B cell (primary cell): ENCODE data around the gene USP34. TPM values are rescaled to one million over a fixed set of nuclear protein-coding genes. Genes with fewer than 3 reads are reported as not detected.

Experiments used
- ATAC-seq: fragments of 200-7000 bp; cut with Tn5 transposase; one replicate; pipeline ENCODE4 v1.10.0; 2021; ENCODE audit warnings: low read depth, mild to moderate bottlenecking, moderate number of reproducible peaks, moderate library complexity
- CTCF ChIA-PET: fragments of 350-600 bp; sonication (Branson Sonifier 250); formaldehyde crosslinking; loops from one replicate; lab custom pipeline; 2021; ENCODE audit warnings: antibody characterized with exemption, inconsistent platforms; lab: Charles Lee
- POLR2A ChIA-PET: fragments of 350-600 bp; sonication (Branson Sonifier 250); formaldehyde crosslinking; loops from one replicate; lab custom pipeline; 2021; ENCODE audit warnings: antibody characterized with exemption; lab: Charles Lee
- DNase-seq: peaks from one replicate; pipeline ENCODE4 v3.0.0; 2013
- H2AFZ ChIP-seq: 2 replicates; pipeline ENCODE4 v1.6.1; 2012; ENCODE audit warnings: mild to moderate bottlenecking, low read depth, low read length; ENCODE audit not compliant: insufficient read depth, poor library complexity, severe bottlenecking
- H3K27ac ChIP-seq, 2 donors: 1 replicate in 1 of 2; 2 replicates in 1 of 2; pipeline ENCODE4 v1.5.1; 2012 to 2013; ENCODE audit warnings: low read length in 2 of 2, mild to moderate bottlenecking in 2 of 2, moderate library complexity in 1 of 2
- H3K27me3 ChIP-seq, 4 experiments: fragments of 200-600 bp in 1 of 4; sonication (generic) in 1 of 4; replicated peaks in 1 of 4; 1 replicate in 2 of 4; 2 replicates in 2 of 4; pipeline versions ENCODE4 v1.6.1 to v1.7.0; 2013 to 2016; ENCODE audit warnings: low read length in 3 of 4, mild to moderate bottlenecking in 2 of 4, mixed read lengths in 1 of 4, moderate library complexity in 1 of 4; ENCODE audit not compliant: insufficient read depth in 4 of 4, control insufficient read depth in 3 of 4; ENCODE audit errors: control extremely low read depth in 1 of 4
- H3K36me3 ChIP-seq, 2 experiments: replicated peaks in 1 of 2; 1 replicate in 1 of 2; 2 replicates in 1 of 2; pipeline versions ENCODE4 v1.6.1 to v1.7.1; 2013; ENCODE audit warnings: low read length in 1 of 2; ENCODE audit not compliant: insufficient read depth in 2 of 2, control insufficient read depth in 1 of 2; ENCODE audit errors: control extremely low read depth in 1 of 2, extremely low read depth in 1 of 2
- H3K4me1 ChIP-seq, 2 donors: fragments of 200-600 bp in 1 of 2; sonication (generic) in 1 of 2; 1 replicate in 1 of 2; 2 replicates in 1 of 2; pipeline versions ENCODE4 v1.5.1 to v1.6.1; 2013 to 2017; ENCODE audit warnings: low read length in 2 of 2; ENCODE audit not compliant: control insufficient read depth in 2 of 2, insufficient read depth in 2 of 2
- H3K4me2 ChIP-seq: replicated peaks from 2 replicates; pipeline ENCODE3; 2012; ENCODE audit warnings: mild to moderate bottlenecking, low read depth, low read length; ENCODE audit not compliant: poor library complexity, severe bottlenecking
- H3K4me3 ChIP-seq, 5 experiments: fragments of 200-600 bp in 1 of 5; sonication (generic) in 1 of 5; 1 replicate in 3 of 5; 2 replicates in 2 of 5; pipeline versions ENCODE4 v1.5.1 to v1.7.0; 2011 to 2016; ENCODE audit warnings: low read length in 4 of 5, mild to moderate bottlenecking in 4 of 5, low read depth in 2 of 5, control low read depth in 1 of 5, moderate library complexity in 1 of 5; ENCODE audit not compliant: insufficient read depth in 1 of 5; ENCODE audit errors: control extremely low read depth in 1 of 5, extremely low read depth in 1 of 5
- H3K79me2 ChIP-seq: fragments of 200-600 bp; sonication (generic); one replicate; pipeline ENCODE4 v1.6.0; 2016; ENCODE audit warnings: low read length; ENCODE audit not compliant: control insufficient read depth, insufficient read depth
- H3K9ac ChIP-seq: fragments of 200-600 bp; sonication (generic); 2 replicates; pipeline ENCODE4 v1.6.1; 2017; ENCODE audit warnings: mild to moderate bottlenecking, low read length, moderate library complexity
- H3K9me3 ChIP-seq, 3 donors: one replicate each; pipeline versions ENCODE4 v1.6.1 to v1.7.1; 2013; ENCODE audit warnings: low read length in 2 of 3; ENCODE audit not compliant: control insufficient read depth in 2 of 3, insufficient read depth in 1 of 3; ENCODE audit errors: control extremely low read depth in 1 of 3
- H4K20me1 ChIP-seq: 2 replicates; pipeline ENCODE4 v1.6.0; 2012; ENCODE audit warnings: mild to moderate bottlenecking, low read length; ENCODE audit not compliant: insufficient read depth, control insufficient read depth, poor library complexity, severe bottlenecking
- H3K27ac Mint-ChIP-seq: one replicate; pipeline ENCODE4 v1.8.0; 2021; ENCODE audit warnings: mixed read lengths
- H3K27me3 Mint-ChIP-seq: one replicate; pipeline ENCODE4 v1.8.0; 2021; ENCODE audit warnings: mixed read lengths
- H3K4me1 Mint-ChIP-seq: one replicate; pipeline ENCODE4 v1.8.0; 2021; ENCODE audit warnings: mixed read lengths
- H3K4me3 Mint-ChIP-seq: one replicate; pipeline ENCODE4 v1.8.0; 2021; ENCODE audit warnings: mixed read lengths
- H3K9me3 Mint-ChIP-seq: one replicate; pipeline ENCODE4 v1.8.0; 2022; ENCODE audit warnings: mixed read lengths; ENCODE audit not compliant: insufficient read depth
- EZH2 ChIP-seq: IDR thresholded peaks from 2 replicates; pipeline ENCODE4 v1.6.1; 2012; ENCODE audit warnings: borderline replicate concordance, low read depth, mild to moderate bottlenecking, moderate library complexity, low read length; ENCODE audit not compliant: insufficient read depth, poor library complexity, severe bottlenecking
- WGBS: methylation state at CpG from one replicate; pipeline ENCODE4 v1.1.5; 2013; ENCODE audit warnings: missing lambda C conversion rate; ENCODE audit not compliant: insufficient coverage; 5-methylcytosine and 5-hydroxymethylcytosine counted together
- intact Hi-C: fragments of 100-400 bp; cut with micrococcal nuclease; formaldehyde crosslinking; loops from one replicate; pipeline ENCODE4 v1.10.0; 2022
- polyA plus RNA-seq: library from polyadenylated mRNA; depleted of rRNA; stranded (reverse); fragments of >200 nt; gene quantifications from 2 replicates; pipeline ENCODE4 v1.2.3, GENCODE V29; 2012
- total RNA-seq, 2 donors: library from RNA; stranded (reverse); fragments of 120-200 nt in 1 of 2; gene quantifications; 1 replicate in 1 of 2; 2 replicates in 1 of 2; pipeline versions ENCODE4 v1.2.3 to v1.2.4, GENCODE V29; 2013 to 2022
- TF ChIP-seq, protein P1 (sequence below): fragments of 200-600 bp; IDR thresholded peaks from one replicate; pipeline ENCODE4 v1.8.0; 2022; ENCODE audit warnings: antibody characterized with exemption, mild to moderate bottlenecking

USP34 gene
- total and polyA plus RNA-seq, 2 donors (not counting 1 experiment from before 2014, with no cell fraction given): 70.3 to 311 TPM

DNA sequence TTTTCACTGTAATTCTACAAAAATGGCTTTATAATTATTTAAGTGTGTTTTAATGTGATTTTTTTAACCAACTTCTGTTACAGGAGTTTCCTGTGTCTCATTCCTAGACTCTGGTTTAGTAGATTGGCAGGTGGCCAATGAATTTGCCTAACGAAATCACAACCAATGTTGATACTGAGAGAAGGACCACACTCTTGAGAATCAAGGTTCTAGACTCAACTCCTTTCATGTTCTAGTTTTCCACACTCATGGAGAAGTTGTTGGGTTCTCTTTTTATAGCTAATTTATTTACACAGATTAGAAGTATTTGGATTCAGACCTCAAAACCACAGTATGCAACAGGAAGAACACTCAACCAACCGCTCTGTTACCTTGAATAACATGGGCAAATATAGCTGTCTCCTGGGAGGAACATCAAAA, 22.6 kb upstream of the USP34 start:
- Histone ChIP-seq H2AFZ (no peak overlapping the region), H3K4me2 (no peak overlapping the region), H3K36me3 (peaks cover 13 to 89% of the 10 kb centered on the region in 2 experiments), H3K79me2 (peaks cover 37% of the 10 kb centered on the region), H3K27ac (peak overlapping the region in 1 of 2 donors; percentile 74), H4K20me1 (peaks cover 5% of the 10 kb centered on the region), H3K4me3 (no peak overlapping the region), H3K27me3 (no peaks in the 10 kb centered on the region), H3K9ac (no peak overlapping the region), H3K9me3 (no peaks in the 10 kb centered on the region), H3K4me1 (peaks cover 5 to 11% of the 10 kb centered on the region in 2 donors)
- intact Hi-C loops: no loop called here
- WGBS: no CpG with 5 or more reads among the region's 2 CpGs
- ChIA-PET CTCF (interaction anchor here (1.1 kb wide), 1 partner anchor 68 kb away, joined by 9 read pairs; no protein-coding TSS in a partner anchor), POLR2A (no interaction called here)
- ATAC-seq (no peak), DNase-seq (peak; percentile 18)
- TF ChIP-seq EZH2: no peak
- TF ChIP-seq, protein P1, sequence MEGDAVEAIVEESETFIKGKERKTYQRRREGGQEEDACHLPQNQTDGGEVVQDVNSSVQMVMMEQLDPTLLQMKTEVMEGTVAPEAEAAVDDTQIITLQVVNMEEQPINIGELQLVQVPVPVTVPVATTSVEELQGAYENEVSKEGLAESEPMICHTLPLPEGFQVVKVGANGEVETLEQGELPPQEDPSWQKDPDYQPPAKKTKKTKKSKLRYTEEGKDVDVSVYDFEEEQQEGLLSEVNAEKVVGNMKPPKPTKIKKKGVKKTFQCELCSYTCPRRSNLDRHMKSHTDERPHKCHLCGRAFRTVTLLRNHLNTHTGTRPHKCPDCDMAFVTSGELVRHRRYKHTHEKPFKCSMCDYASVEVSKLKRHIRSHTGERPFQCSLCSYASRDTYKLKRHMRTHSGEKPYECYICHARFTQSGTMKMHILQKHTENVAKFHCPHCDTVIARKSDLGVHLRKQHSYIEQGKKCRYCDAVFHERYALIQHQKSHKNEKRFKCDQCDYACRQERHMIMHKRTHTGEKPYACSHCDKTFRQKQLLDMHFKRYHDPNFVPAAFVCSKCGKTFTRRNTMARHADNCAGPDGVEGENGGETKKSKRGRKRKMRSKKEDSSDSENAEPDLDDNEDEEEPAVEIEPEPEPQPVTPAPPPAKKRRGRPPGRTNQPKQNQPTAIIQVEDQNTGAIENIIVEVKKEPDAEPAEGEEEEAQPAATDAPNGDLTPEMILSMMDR: no peak
- Mint-ChIP-seq H3K27ac (peak overlapping the region; percentile 43), H3K9me3 (no peaks in the 10 kb centered on the region), H3K4me3 (no peak overlapping the region), H3K27me3 (no peaks in the 10 kb centered on the region), H3K4me1 (peaks cover 14% of the 10 kb centered on the region)

DNA sequence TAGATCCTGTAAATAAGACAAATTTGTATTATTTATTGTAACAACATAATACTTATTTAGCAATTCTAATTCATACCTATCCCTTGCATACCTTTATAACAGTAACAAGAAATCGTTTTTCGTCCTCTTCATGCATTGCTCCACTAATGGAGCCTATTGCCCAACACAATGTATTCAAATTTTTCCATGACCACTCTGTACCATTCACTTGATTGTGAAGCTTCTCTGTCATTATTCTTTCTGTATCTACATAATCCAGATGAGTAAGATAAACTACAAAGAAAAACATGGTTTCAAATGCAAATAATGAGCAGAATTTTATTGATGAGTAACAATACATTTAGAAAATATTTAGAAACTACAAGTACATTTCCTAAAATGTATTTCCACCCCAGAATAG, 21.6 kb upstream of the USP34 start:
- no peak for ATAC-seq
- peak overlapping the region in 1 of 2 donors; percentile 74 for H3K27ac ChIP-seq
- TF ChIP-seq EZH2: no peak
- TF ChIP-seq, protein P1: no peak
- Mint-ChIP-seq H3K4me3 (no peak overlapping the region), H3K27me3 (no peaks in the 10 kb centered on the region), H3K27ac (no peak overlapping the region), H3K4me1 (peaks cover 14% of the 10 kb centered on the region), H3K9me3 (no peaks in the 10 kb centered on the region)
- H3K79me2 ChIP-seq: peaks cover 29% of the 10 kb centered on the region
- DNase-seq: no peak
- H3K9me3 ChIP-seq: no peaks in the 10 kb centered on the region
- intact Hi-C loops: no loop called here
- WGBS: 100% methylated on average over 2 of the region's 2 CpGs
- no peaks in the 10 kb centered on the region for H3K27me3 ChIP-seq
- no peak overlapping the region for H2AFZ ChIP-seq
- H3K4me3 ChIP-seq: no peak overlapping the region
- peaks cover 5% of the 10 kb centered on the region for H4K20me1 ChIP-seq
- no peak overlapping the region for H3K4me2 ChIP-seq
- CTCF ChIA-PET: interaction anchor here (0.5 to 1.7 kb wide), 2 partner anchors 55 to 66 kb away, joined by 3 to 8 read pairs; no protein-coding TSS in a partner anchor
- POLR2A ChIA-PET: interaction anchor here (0.5 kb wide), 1 partner anchor 59 kb away, joined by 3 read pairs; no protein-coding TSS in a partner anchor
- H3K4me1 ChIP-seq: peaks cover 5 to 11% of the 10 kb centered on the region in 2 donors
- no peak overlapping the region for H3K9ac ChIP-seq
- peaks cover 12 to 89% of the 10 kb centered on the region in 2 experiments for H3K36me3 ChIP-seq
